PC-3 (cell line): Measurements from ENCODE around the gene HRH3.

Source experiments
- CTCF ChIP-seq: fragments of 300-600 bp; sonication (generic); conservative IDR thresholded peaks from 2 replicates; pipeline ENCODE4 v1.5.1; 2017; ENCODE audit warnings: antibody characterized with exemption, low read depth, mild to moderate bottlenecking, low read length
- EZH2phosphoT487 ChIP-seq: fragments of 300-600 bp; sonication (generic); IDR thresholded peaks from 2 replicates; pipeline ENCODE4 v1.6.1; 2018; ENCODE audit warnings: mild to moderate bottlenecking, antibody characterized with exemption, low read length, borderline replicate concordance

GRCh38 chr20:62230696-62231095 is 10.6 kb upstream of the HRH3 start:
- no peak for TF ChIP-seq CTCF
- TF ChIP-seq EZH2phosphoT487: no peak
